Neural progenitor cell (in vitro differentiated cells): ENCODE data around the gene MYBPHL. TPM values are rescaled to one million over a fixed set of nuclear protein-coding genes. Genes with fewer than 3 reads are reported as not detected.

Experiments
- DNase-seq: peaks from one replicate; pipeline ENCODE4 v3.0.0-alpha.2; 2016; ENCODE audit warnings: low spot score
- H2AFZ ChIP-seq: fragments of 200-600 bp; sonication (generic); replicated peaks from 2 replicates; pipeline ENCODE4 v1.6.1; 2016; ENCODE audit warnings: antibody characterized with exemption
- H3F3A ChIP-seq: fragments of 200-600 bp; sonication (generic); 2 replicates; pipeline ENCODE4 v1.6.1; 2016; ENCODE audit warnings: antibody characterized with exemption, low read depth
- H3K27ac ChIP-seq: fragments of 200-600 bp; sonication (generic); 2 replicates; pipeline ENCODE4 v1.5.1; 2016; ENCODE audit warnings: mild to moderate bottlenecking
- H3K27me3 ChIP-seq: fragments of 200-600 bp; sonication (generic); 2 replicates; pipeline ENCODE4 v1.6.1; 2016; ENCODE audit warnings: mild to moderate bottlenecking, moderate library complexity
- H3K36me3 ChIP-seq: fragments of 200-600 bp; sonication (generic); 2 replicates; pipeline ENCODE4 v1.5.1; 2016
- H3K4me1 ChIP-seq: fragments of 200-600 bp; sonication (generic); 2 replicates; pipeline ENCODE4 v1.6.1; 2016; ENCODE audit warnings: mixed run types
- H3K4me2 ChIP-seq: fragments of 200-600 bp; sonication (generic); 2 replicates; pipeline ENCODE4 v1.6.1; 2016
- H3K4me3 ChIP-seq: fragments of 200-600 bp; sonication (generic); 2 replicates; pipeline ENCODE4 v1.5.1; 2016
- H3K79me2 ChIP-seq: fragments of 200-600 bp; sonication (generic); 2 replicates; pipeline ENCODE4 v1.6.1; 2016; ENCODE audit warnings: low read depth
- H3K9ac ChIP-seq: fragments of 200-600 bp; sonication (generic); 2 replicates; pipeline ENCODE4 v1.6.1; 2016
- H3K9me3 ChIP-seq: fragments of 200-600 bp; sonication (generic); 2 replicates; pipeline ENCODE4 v1.5.1; 2016; ENCODE audit warnings: low read depth
- H4K20me1 ChIP-seq: fragments of 200-600 bp; sonication (generic); 2 replicates; pipeline ENCODE4 v1.6.1; 2016; ENCODE audit warnings: low read depth
- H3K27ac Mint-ChIP-seq: 3 replicates; pipeline ENCODE4 v1.8.0; 2021; ENCODE audit warnings: mixed read lengths
- H3K27me3 Mint-ChIP-seq: 2 replicates; pipeline ENCODE4 v1.8.0; 2022; ENCODE audit warnings: low read depth, mild to moderate bottlenecking, inconsistent platforms, moderate library complexity, mixed read lengths; ENCODE audit not compliant: insufficient read depth
- H3K36me3 Mint-ChIP-seq: 3 replicates; pipeline ENCODE4 v1.8.0; 2021; ENCODE audit warnings: mixed read lengths
- H3K4me1 Mint-ChIP-seq: 3 replicates; pipeline ENCODE4 v1.8.0; 2021; ENCODE audit warnings: mixed read lengths
- H3K4me3 Mint-ChIP-seq: 3 replicates; pipeline ENCODE4 v1.8.0; 2021; ENCODE audit warnings: mild to moderate bottlenecking, moderate library complexity, mixed read lengths
- H3K9me3 Mint-ChIP-seq: 3 replicates; pipeline ENCODE4 v1.8.0; 2020; ENCODE audit warnings: mixed read lengths
- CTCF ChIP-seq: fragments of 200-600 bp; sonication (generic); IDR thresholded peaks from 2 replicates; pipeline ENCODE4 v1.5.1; 2017; ENCODE audit warnings: antibody characterized with exemption, mild to moderate bottlenecking
- EZH2 ChIP-seq: fragments of 200-600 bp; sonication (generic); IDR thresholded peaks from 2 replicates; pipeline ENCODE4 v1.6.1; 2017; ENCODE audit warnings: antibody characterized with exemption, mild to moderate bottlenecking, moderate library complexity
- EZH2phosphoT487 ChIP-seq: fragments of 200-600 bp; sonication (generic); IDR thresholded peaks from 2 replicates; pipeline ENCODE4 v1.6.1; 2017; ENCODE audit warnings: antibody characterized with exemption
- total RNA-seq: library from RNA; depleted of rRNA; stranded (reverse); fragments of >200 nt; gene quantifications from 2 replicates; pipeline ENCODE4 v1.2.3, GENCODE V29; 2015; ENCODE audit warnings: low replicate concordance

The MYBPHL gene
- total RNA-seq, 1 donor from 2014 or later = not detected

- no peaks in the 10 kb centered on the region for H3K27me3 ChIP-seq
- H3K4me1 Mint-ChIP-seq = no peaks in the 10 kb centered on the region
- H3K9me3 Mint-ChIP-seq = peaks cover 24% of the 10 kb centered on the region
- no peak overlapping the region for H3K4me2 ChIP-seq
- peaks cover 53% of the 10 kb centered on the region for H3K36me3 Mint-ChIP-seq
- DNase-seq = no peak
- H3K27ac ChIP-seq = no peak overlapping the region
- peaks cover 12% of the 10 kb centered on the region for H3K9me3 ChIP-seq
- no peak overlapping the region for H3K4me3 Mint-ChIP-seq
- no peak overlapping the region for H3K9ac ChIP-seq
- H3K4me1 ChIP-seq = no peaks in the 10 kb centered on the region
- H4K20me1 ChIP-seq = no peaks in the 10 kb centered on the region
- H3K27ac Mint-ChIP-seq = no peak overlapping the region
- H3K27me3 Mint-ChIP-seq = no peaks in the 10 kb centered on the region
- no peak overlapping the region for H2AFZ ChIP-seq
- H3K36me3 ChIP-seq = peaks cover 40% of the 10 kb centered on the region
- H3K4me3 ChIP-seq = no peak overlapping the region
- no peaks in the 10 kb centered on the region for H3F3A ChIP-seq
- TF ChIP-seq CTCF = no peak
- TF ChIP-seq EZH2 = no peak
- no peak for TF ChIP-seq EZH2phosphoT487
- no peaks in the 10 kb centered on the region for H3K79me2 ChIP-seq
These were observed 28.3 kb upstream of the MYBPHL start for GRCh38 chr1:109335091-109335490.

GRCh38 chr1:109331113-109331512, 24.3 kb upstream of the MYBPHL start:
- H3K4me3 ChIP-seq = no peak overlapping the region
- Mint-ChIP-seq H3K9me3 (peaks cover 24% of the 10 kb centered on the region), H3K36me3 (peaks cover 56% of the 10 kb centered on the region), H3K4me1 (peaks cover 3% of the 10 kb centered on the region), H3K27me3 (no peaks in the 10 kb centered on the region), H3K4me3 (no peak overlapping the region), H3K27ac (no peak overlapping the region)
- no peak overlapping the region for H3K9ac ChIP-seq
- TF ChIP-seq EZH2 (no peak), CTCF (no peak), EZH2phosphoT487 (no peak)
- no peak overlapping the region for H2AFZ ChIP-seq
- DNase-seq = no peak
- H3K79me2 ChIP-seq = no peaks in the 10 kb centered on the region
- H4K20me1 ChIP-seq = no peaks in the 10 kb centered on the region
- H3K36me3 ChIP-seq = peaks cover 38% of the 10 kb centered on the region
- H3K27ac ChIP-seq = no peak overlapping the region
- no peak overlapping the region for H3K4me2 ChIP-seq
- peaks cover 12% of the 10 kb centered on the region for H3K9me3 ChIP-seq
- no peaks in the 10 kb centered on the region for H3F3A ChIP-seq
- H3K4me1 ChIP-seq = no peaks in the 10 kb centered on the region
- H3K27me3 ChIP-seq = no peaks in the 10 kb centered on the region

GRCh38 chr1:109327285-109327684, 20.5 kb upstream of the MYBPHL start:
- Histone ChIP-seq H3K36me3 (peaks cover 26% of the 10 kb centered on the region), H3K79me2 (no peaks in the 10 kb centered on the region), H3K4me3 (no peak overlapping the region), H3K4me2 (no peak overlapping the region), H3K27ac (no peak overlapping the region), H3K27me3 (no peaks in the 10 kb centered on the region), H3K9ac (no peak overlapping the region), H4K20me1 (no peaks in the 10 kb centered on the region), H3F3A (no peaks in the 10 kb centered on the region), H3K9me3 (peaks cover 8% of the 10 kb centered on the region), H3K4me1 (no peaks in the 10 kb centered on the region), H2AFZ (no peak overlapping the region)
- Mint-ChIP-seq H3K27me3 (no peaks in the 10 kb centered on the region), H3K4me1 (peaks cover 3% of the 10 kb centered on the region), H3K36me3 (peaks cover 36% of the 10 kb centered on the region), H3K4me3 (no peak overlapping the region), H3K27ac (no peak overlapping the region), H3K9me3 (peaks cover 15% of the 10 kb centered on the region)
- TF ChIP-seq CTCF (no peak), EZH2 (no peak), EZH2phosphoT487 (no peak)
- no peak for DNase-seq
